SK-N-SH (cell line): ENCODE data around the gene ALOX5AP. TPM values are rescaled to one million over a fixed set of nuclear protein-coding genes. Genes with fewer than 3 reads are reported as not detected.
A peak's percentile ranks its signal among the peaks of the same experiment; 100 is the strongest.

Experiments
- CTCF ChIA-PET: fragments of 300-600, 350-600 bp; formaldehyde crosslinking; extraction: SDS; loops from one replicate; lab custom pipeline; 2021; lab: Yijun Ruan, JAX
- POLR2A ChIA-PET: fragments of 350-600 bp; sonication (Branson Sonifier 250); formaldehyde crosslinking; extraction: SDS; loops from one replicate; lab custom pipeline; 2020; ENCODE audit warnings: antibody characterized with exemption, inconsistent platforms; lab: Yijun Ruan, JAX
- DNase-seq: peaks from one replicate; pipeline ENCODE4 v3.0.0; 2012
- H2AFZ ChIP-seq: fragments of 200-600 bp; sonication (generic); 2 replicates; pipeline ENCODE4 v1.8.1; 2016; ENCODE audit warnings: antibody characterized with exemption, mild to moderate bottlenecking, low read depth
- H3F3A ChIP-seq: fragments of 200-600 bp; sonication (generic); replicated peaks from 2 replicates; pipeline ENCODE3; 2016; ENCODE audit warnings: antibody characterized with exemption, mild to moderate bottlenecking; ENCODE audit not compliant: insufficient read depth
- H3K27ac ChIP-seq, 2 experiments: fragments of 200-500 bp in 1 of 2; fragments of 200-600 bp in 1 of 2; sonication (Bioruptor generic) in 1 of 2; sonication (generic), shearing (Covaris generic) in 1 of 2; 2 replicates each; pipeline versions ENCODE4 v1.5.1 to v1.6.1; 2014 to 2016; ENCODE audit warnings: low read depth in 2 of 2, inconsistent platforms in 1 of 2, low read length in 1 of 2, mild to moderate bottlenecking in 1 of 2, mixed read lengths in 1 of 2
- H3K27me3 ChIP-seq: fragments of 200-600 bp; sonication (generic), shearing (Covaris generic); 2 replicates; pipeline ENCODE4 v1.6.1; 2016; ENCODE audit warnings: mixed run types; ENCODE audit not compliant: insufficient read depth
- H3K36me3 ChIP-seq, 2 experiments: fragments of 200-500 bp in 1 of 2; fragments of 200-600 bp in 1 of 2; sonication (Bioruptor generic) in 1 of 2; sonication (generic) in 1 of 2; replicated peaks in 1 of 2; 2 replicates each; pipeline versions ENCODE3 to v1.5.1; 2014 to 2016; ENCODE audit warnings: low read length in 1 of 2, mild to moderate bottlenecking in 1 of 2; ENCODE audit not compliant: insufficient read depth in 2 of 2, control insufficient read depth in 1 of 2
- H3K4me1 ChIP-seq, 2 experiments: fragments of 200-500 bp in 1 of 2; fragments of 200-600 bp in 1 of 2; sonication (Bioruptor generic) in 1 of 2; sonication (generic), shearing (Covaris generic) in 1 of 2; 2 replicates each; pipeline versions ENCODE4 v1.5.1 to v1.6.1; 2014 to 2016; ENCODE audit warnings: low read depth in 1 of 2, low read length in 1 of 2, mixed run types in 1 of 2; ENCODE audit not compliant: insufficient read depth in 2 of 2, control insufficient read depth in 1 of 2
- H3K4me2 ChIP-seq: fragments of 200-600 bp; sonication (generic), shearing (Covaris generic); 2 replicates; pipeline ENCODE4 v1.6.1; 2017; ENCODE audit warnings: mixed run types
- H3K4me3 ChIP-seq, 2 experiments: fragments of 200-500 bp in 1 of 2; fragments of 200-600 bp in 1 of 2; sonication (Bioruptor generic) in 1 of 2; sonication (generic), shearing (Covaris generic) in 1 of 2; 2 replicates each; pipeline versions ENCODE4 v1.5.1 to v1.8.1; 2014 to 2016; ENCODE audit warnings: low read depth in 2 of 2, inconsistent platforms in 1 of 2, low read length in 1 of 2, mild to moderate bottlenecking in 1 of 2, mixed read lengths in 1 of 2, moderate library complexity in 1 of 2
- H3K79me2 ChIP-seq: fragments of 200-600 bp; sonication (generic); 2 replicates; pipeline ENCODE4 v1.8.1; 2017; ENCODE audit warnings: mild to moderate bottlenecking; ENCODE audit not compliant: insufficient read depth
- H3K9ac ChIP-seq: fragments of 200-600 bp; sonication (generic); 2 replicates; pipeline ENCODE4 v1.6.1; 2017; ENCODE audit warnings: mixed run types
- H3K9me2 ChIP-seq: fragments of 200-600 bp; sonication (generic); 2 replicates; pipeline ENCODE4 v1.6.1; 2017; ENCODE audit warnings: mixed run types
- H3K9me3 ChIP-seq: fragments of 200-600 bp; sonication (generic); 2 replicates; pipeline ENCODE4 v1.6.1; 2017; ENCODE audit warnings: mixed run types, mild to moderate bottlenecking, moderate library complexity
- H4K20me1 ChIP-seq: fragments of 200-600 bp; sonication (generic); 2 replicates; pipeline ENCODE4 v1.6.1; 2017; ENCODE audit warnings: mild to moderate bottlenecking, mixed run types; ENCODE audit not compliant: insufficient read depth
- CHD2 ChIP-seq: fragments of 150-350 bp; IDR thresholded peaks from 2 replicates; pipeline ENCODE4 v1.6.1; 2018; ENCODE audit warnings: low read length; ENCODE audit not compliant: partially characterized antibody
- EZH2phosphoT487 ChIP-seq: fragments of 200-600 bp; sonication (generic); IDR thresholded peaks from 2 replicates; pipeline ENCODE4 v1.6.1; 2017; ENCODE audit warnings: low read depth, mixed run types, mild to moderate bottlenecking, antibody characterized with exemption, moderate library complexity, borderline replicate concordance
- FOXJ3 ChIP-seq: sonication (generic); formaldehyde crosslinking; IDR thresholded peaks from 2 replicates; pipeline ENCODE4 v1.5.1; 2020; ENCODE audit warnings: mild to moderate bottlenecking, missing genetic modification reagents
- GATA2 ChIP-seq: sonication (generic); formaldehyde crosslinking; IDR thresholded peaks from 2 replicates; pipeline ENCODE4 v1.5.0; 2020; ENCODE audit warnings: mild to moderate bottlenecking, missing genetic modification reagents
- JUND ChIP-seq: IDR thresholded peaks from 2 replicates; pipeline ENCODE4 v1.4.0; 2012
- NFIC ChIP-seq: IDR thresholded peaks from 2 replicates; pipeline ENCODE4 v1.4.0; 2012; ENCODE audit warnings: borderline replicate concordance
- RXRA ChIP-seq: IDR thresholded peaks from 2 replicates; pipeline ENCODE4 v1.4.0; 2012; ENCODE audit warnings: low read depth, mild to moderate bottlenecking, borderline replicate concordance
- TCF12 ChIP-seq: IDR thresholded peaks from 2 replicates; pipeline ENCODE4 v1.4.0; 2012
- TEAD4 ChIP-seq: IDR thresholded peaks from 2 replicates; pipeline ENCODE4 v1.4.0; 2012; ENCODE audit warnings: mild to moderate bottlenecking, borderline replicate concordance; ENCODE audit not compliant: insufficient read depth
- WGBS: methylation state at CpG from one replicate; pipeline ENCODE4 v1.1.6; 2017; ENCODE audit warnings: low lambda C conversion rate; 5-methylcytosine and 5-hydroxymethylcytosine counted together
- polyA plus RNA-seq, 3 experiments: library from polyadenylated mRNA; depleted of rRNA; stranded (reverse); fragments of >200 nt; gene quantifications; 2 replicates each; pipeline ENCODE4 v1.2.3, GENCODE V29; 2012
- TF ChIP-seq, protein P1 (sequence below): IDR thresholded peaks from 2 replicates; pipeline ENCODE4; 2012
- TF ChIP-seq, protein P2 (sequence below): IDR thresholded peaks from 2 replicates; pipeline ENCODE4 v1.4.0; 2012; ENCODE audit warnings: low read depth, borderline replicate concordance
- TF ChIP-seq, protein P3 (sequence below): IDR thresholded peaks from 2 replicates; pipeline ENCODE4 v1.4.0; 2012; ENCODE audit warnings: low read depth

Gene ALOX5AP
- polyA plus RNA-seq, 1 of the 3 experiments (the other 2 are of a cell fraction): 1.3 TPM

DNA sequence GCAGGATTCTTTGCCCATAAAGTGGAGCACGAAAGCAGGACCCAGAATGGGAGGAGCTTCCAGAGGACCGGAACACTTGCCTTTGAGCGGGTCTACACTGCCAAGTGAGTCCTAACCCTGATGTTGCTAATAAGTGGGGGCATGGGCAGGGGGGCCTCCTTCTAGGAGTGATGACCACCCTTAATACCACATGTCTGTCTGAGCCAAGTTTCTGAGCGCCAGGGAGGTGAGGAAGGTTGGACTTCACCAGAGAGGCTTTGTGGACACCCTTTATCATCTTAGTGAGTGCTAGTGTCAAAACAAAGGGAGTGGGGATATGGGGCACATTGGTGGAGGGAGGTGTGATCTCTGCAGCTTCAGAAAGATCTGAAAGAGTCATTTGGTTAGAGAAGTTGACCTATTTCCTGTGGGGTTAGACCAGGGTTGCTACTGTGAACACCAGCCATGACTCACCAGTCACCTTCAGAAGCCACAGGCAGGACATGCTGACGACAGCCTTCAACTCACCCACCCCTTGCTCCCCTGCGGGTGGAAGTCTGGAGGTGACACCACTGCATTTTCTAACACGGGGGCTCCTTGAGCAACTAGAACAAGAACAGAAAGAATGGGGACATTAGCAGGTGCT lies 8.8 kb downstream of the ALOX5AP start:
- peak overlapping the region; percentile 56 to 92; a peak in 3 of 4 replicates for H3K27ac ChIP-seq
- H2AFZ ChIP-seq: no peak overlapping the region
- H3K9ac ChIP-seq: peak overlapping the region; percentile 30
- H3K9me3 ChIP-seq: no peaks in the 10 kb centered on the region
- no peaks in the 10 kb centered on the region for H3K79me2 ChIP-seq
- H3K36me3 ChIP-seq: no peaks in the 10 kb centered on the region
- peaks cover 8 to 31% of the 10 kb centered on the region in 2 experiments; a peak in 3 of 4 replicates for H3K4me1 ChIP-seq
- peak overlapping the region; percentile 72 for H3K4me2 ChIP-seq
- TF ChIP-seq JUND: peak; percentile 15; the same call in 1 of the 2 replicates
- TF ChIP-seq, protein P1, sequence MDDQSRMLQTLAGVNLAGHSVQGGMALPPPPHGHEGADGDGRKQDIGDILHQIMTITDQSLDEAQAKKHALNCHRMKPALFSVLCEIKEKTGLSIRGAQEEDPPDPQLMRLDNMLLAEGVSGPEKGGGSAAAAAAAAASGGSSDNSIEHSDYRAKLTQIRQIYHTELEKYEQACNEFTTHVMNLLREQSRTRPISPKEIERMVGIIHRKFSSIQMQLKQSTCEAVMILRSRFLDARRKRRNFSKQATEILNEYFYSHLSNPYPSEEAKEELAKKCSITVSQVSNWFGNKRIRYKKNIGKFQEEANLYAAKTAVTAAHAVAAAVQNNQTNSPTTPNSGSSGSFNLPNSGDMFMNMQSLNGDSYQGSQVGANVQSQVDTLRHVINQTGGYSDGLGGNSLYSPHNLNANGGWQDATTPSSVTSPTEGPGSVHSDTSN: 0 out of 2 replicates have a peak, but pooled peaks have one; percentile 15
- TF ChIP-seq TCF12: no peak
- no peaks in the 10 kb centered on the region for H3K27me3 ChIP-seq
- ChIA-PET POLR2A (no interaction called here), CTCF (no interaction called here)
- 65% methylated on average over 7 of the region's 7 CpGs for WGBS
- no peak overlapping the region for H3K4me3 ChIP-seq
- peaks cover 25% of the 10 kb centered on the region for H3F3A ChIP-seq
- DNase-seq: no peak
- H4K20me1 ChIP-seq: no peaks in the 10 kb centered on the region
- no peaks in the 10 kb centered on the region for H3K9me2 ChIP-seq

DNA sequence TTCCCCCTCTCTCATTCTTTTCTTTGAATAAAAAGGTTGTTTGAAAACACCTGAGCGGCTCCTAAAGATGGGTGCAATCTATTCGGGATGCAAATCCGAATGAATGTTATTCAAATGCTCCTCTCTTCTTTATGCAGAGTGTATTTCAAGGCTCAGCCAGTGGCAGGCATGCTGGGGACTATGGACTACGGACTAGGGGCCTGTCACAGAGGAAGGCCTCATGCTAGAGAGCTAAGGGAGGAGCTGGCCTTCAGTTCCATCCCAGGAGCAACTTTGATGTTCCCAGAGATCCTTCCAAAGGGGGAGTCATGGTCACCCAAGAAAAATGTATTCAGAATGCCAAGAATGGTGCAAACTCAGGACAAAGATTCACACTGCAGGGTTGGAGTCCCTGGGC lies 9.3 kb downstream of the ALOX5AP start:
- peak overlapping the region in 1 of 2 experiments; percentile 92; a peak in 1 of 4 replicates for H3K27ac ChIP-seq
- no peaks in the 10 kb centered on the region for H3K27me3 ChIP-seq
- DNase-seq: no peak
- H2AFZ ChIP-seq: no peak overlapping the region
- POLR2A ChIA-PET: no interaction called here
- CTCF ChIA-PET: no interaction called here
- H3K36me3 ChIP-seq: no peaks in the 10 kb centered on the region
- peak overlapping the region; percentile 72 for H3K4me2 ChIP-seq
- no peaks in the 10 kb centered on the region for H3K9me2 ChIP-seq
- 100% methylated on average over 4 of the region's 4 CpGs for WGBS
- H3K4me1 ChIP-seq: peaks cover 8 to 28% of the 10 kb centered on the region in 2 experiments; a peak in 3 of 4 replicates
- no peaks in the 10 kb centered on the region for H3K79me2 ChIP-seq
- H4K20me1 ChIP-seq: no peaks in the 10 kb centered on the region
- no peak for TF ChIP-seq EZH2phosphoT487
- no peak for TF ChIP-seq FOXJ3 (CRISPR knock-in tag)
- H3K4me3 ChIP-seq: no peak overlapping the region
- H3K9me3 ChIP-seq: no peaks in the 10 kb centered on the region
- H3F3A ChIP-seq: peaks cover 25% of the 10 kb centered on the region
- H3K9ac ChIP-seq: no peak overlapping the region

DNA sequence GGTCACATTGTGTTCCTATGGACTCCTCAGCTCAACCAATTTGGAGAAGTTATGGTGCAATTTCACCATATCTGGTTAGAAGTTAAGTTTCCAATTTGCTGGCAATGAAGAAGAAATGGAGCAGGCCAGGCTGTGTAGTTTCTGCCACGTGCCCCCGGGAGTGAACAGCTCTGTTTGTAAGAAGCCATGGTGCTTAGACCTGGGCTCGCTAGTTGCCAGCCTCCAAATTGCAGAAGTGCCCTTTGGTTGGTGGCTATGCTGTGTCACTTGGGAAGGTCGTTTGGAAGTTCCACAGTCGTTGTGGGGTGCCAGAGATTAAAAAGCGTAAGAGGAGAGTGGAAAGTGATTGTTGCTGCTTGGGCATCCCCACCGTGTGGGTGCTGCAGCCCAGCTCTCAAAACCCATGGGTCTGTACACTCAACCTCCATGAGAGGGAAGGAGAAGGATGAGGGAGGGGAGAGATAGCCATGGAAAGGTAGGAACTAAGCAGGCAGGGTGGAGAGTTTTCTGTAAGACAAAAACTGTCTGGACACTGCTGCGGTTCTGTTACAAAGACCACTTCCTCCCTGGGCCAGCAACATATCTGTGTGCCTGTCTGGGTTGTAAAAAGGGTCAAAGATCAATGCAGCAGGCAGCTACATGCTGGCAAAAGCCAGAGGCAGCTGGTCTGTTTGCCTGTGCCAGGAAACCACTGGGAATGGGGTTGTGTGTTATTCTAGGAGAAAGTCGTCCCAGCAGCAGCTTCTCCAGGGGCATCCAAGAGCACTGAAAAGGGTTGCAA lies 10.8 kb downstream of the ALOX5AP start:
- no peak for TF ChIP-seq GATA2
- TF ChIP-seq NFIC: no peak
- TF ChIP-seq RXRA: no peak
- TF ChIP-seq CHD2: no peak
- TF ChIP-seq, protein P2, sequence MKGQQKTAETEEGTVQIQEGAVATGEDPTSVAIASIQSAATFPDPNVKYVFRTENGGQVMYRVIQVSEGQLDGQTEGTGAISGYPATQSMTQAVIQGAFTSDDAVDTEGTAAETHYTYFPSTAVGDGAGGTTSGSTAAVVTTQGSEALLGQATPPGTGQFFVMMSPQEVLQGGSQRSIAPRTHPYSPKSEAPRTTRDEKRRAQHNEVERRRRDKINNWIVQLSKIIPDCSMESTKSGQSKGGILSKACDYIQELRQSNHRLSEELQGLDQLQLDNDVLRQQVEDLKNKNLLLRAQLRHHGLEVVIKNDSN: no peak
- TF ChIP-seq, protein P3, sequence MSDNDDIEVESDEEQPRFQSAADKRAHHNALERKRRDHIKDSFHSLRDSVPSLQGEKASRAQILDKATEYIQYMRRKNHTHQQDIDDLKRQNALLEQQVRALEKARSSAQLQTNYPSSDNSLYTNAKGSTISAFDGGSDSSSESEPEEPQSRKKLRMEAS: no peak
- no peak for TF ChIP-seq TEAD4
- POLR2A ChIA-PET: interaction anchor here (0.5 kb wide), 1 partner anchor 204 kb away, joined by 4 read pairs; no protein-coding TSS in a partner anchor
- Histone ChIP-seq H2AFZ (no peak overlapping the region), H3K9me3 (no peaks in the 10 kb centered on the region), H3K27ac (no peak overlapping the region), H3K4me3 (no peak overlapping the region), H3K79me2 (no peaks in the 10 kb centered on the region), H4K20me1 (no peaks in the 10 kb centered on the region), H3K9ac (no peak overlapping the region), H3K4me2 (no peak overlapping the region), H3K36me3 (no peaks in the 10 kb centered on the region), H3K9me2 (no peaks in the 10 kb centered on the region), H3K4me1 (peaks cover 8 to 22% of the 10 kb centered on the region in 2 experiments; a peak in 3 of 4 replicates), H3F3A (peaks cover 19% of the 10 kb centered on the region), H3K27me3 (no peaks in the 10 kb centered on the region)
- CTCF ChIA-PET: interaction anchor here (0.6 to 1.7 kb wide), 8 partner anchors 9 to 299 kb away, joined by 3 to 4 read pairs (median 4); no protein-coding TSS in a partner anchor
- WGBS: 79% methylated on average over 9 of the region's 9 CpGs
- peak; percentile 19 for DNase-seq
